Astrocyte of the spinal cord (primary cell): ENCODE measurements around the gene HEMK1.

Experiments used
- DNase-seq: peaks from one replicate; pipeline ENCODE4 v3.0.0; 2011; ENCODE audit warnings: low read depth, low spot score
- H3K4me3 ChIP-seq: 2 replicates; pipeline ENCODE4 v1.5.1; 2011; ENCODE audit warnings: low read depth, mild to moderate bottlenecking, low read length, moderate library complexity
- CTCF ChIP-seq: IDR thresholded peaks from 2 replicates; pipeline ENCODE4 v1.5.1; 2012; ENCODE audit warnings: low read depth, mild to moderate bottlenecking, low read length, inconsistent platforms
- in situ Hi-C: cut with HindIII; loops from 2 replicates; pipeline ENCODE4 v1.10.0; 2017; ENCODE audit warnings: low sequenced_read_pairs

Gene HEMK1

GRCh38 chr3:50587806-50588758 lies 18.8 kb downstream of the HEMK1 start:
- DNase-seq, result no peak
- TF ChIP-seq CTCF, result no peak
- in situ Hi-C loops, result no loop called here
- no peak overlapping the region for H3K4me3 ChIP-seq

GRCh38 chr3:50588759-50589433 lies 19.6 kb downstream of the HEMK1 start:
- DNase-seq, result no peak
- no peak for TF ChIP-seq CTCF
- in situ Hi-C loops, result no loop called here
- no peak overlapping the region for H3K4me3 ChIP-seq

GRCh38 chr3:50591196-50591741 lies 21.9 kb downstream of the HEMK1 start:
- no peak for DNase-seq
- in situ Hi-C loops, result no loop called here
- no peak for TF ChIP-seq CTCF
- no peak overlapping the region for H3K4me3 ChIP-seq

- in situ Hi-C loops, result no loop called here
- TF ChIP-seq CTCF, result no peak
- DNase-seq, result no peak
- no peak overlapping the region for H3K4me3 ChIP-seq
Observed at GRCh38 chr3:50592568-50592967, 23.2 kb downstream of the HEMK1 start.

- in situ Hi-C loops, result no loop called here
- no peak for DNase-seq
- TF ChIP-seq CTCF, result no peak
- no peak overlapping the region for H3K4me3 ChIP-seq
Observed at GRCh38 chr3:50594253-50594785, 25.0 kb downstream of the HEMK1 start.

GRCh38 chr3:50599115-50599715 lies 29.9 kb downstream of the HEMK1 start:
- DNase-seq, result no peak
- in situ Hi-C loops, result no loop called here
- no peak for TF ChIP-seq CTCF
- no peak overlapping the region for H3K4me3 ChIP-seq
